Lower leg skin (tissue), 3 donors: ENCODE results near the gene TSSK6.

Source experiments
- POLR2A ChIP-seq, 2 donors: fragments of 450-650 bp; IDR thresholded peaks; one replicate each; pipeline ENCODE4 v1.6.1; 2016 to 2017; ENCODE audit warnings: antibody characterized with exemption in 2 of 2, mild to moderate bottlenecking in 1 of 2, moderate library complexity in 1 of 2
- TF ChIP-seq, protein P1 (sequence below), 3 donors: fragments of 450-650 bp; IDR thresholded peaks; one replicate each; pipeline ENCODE4 v1.5.1; 2016; ENCODE audit warnings: antibody characterized with exemption in 3 of 3, mild to moderate bottlenecking in 3 of 3, moderate library complexity in 2 of 3

DNA sequence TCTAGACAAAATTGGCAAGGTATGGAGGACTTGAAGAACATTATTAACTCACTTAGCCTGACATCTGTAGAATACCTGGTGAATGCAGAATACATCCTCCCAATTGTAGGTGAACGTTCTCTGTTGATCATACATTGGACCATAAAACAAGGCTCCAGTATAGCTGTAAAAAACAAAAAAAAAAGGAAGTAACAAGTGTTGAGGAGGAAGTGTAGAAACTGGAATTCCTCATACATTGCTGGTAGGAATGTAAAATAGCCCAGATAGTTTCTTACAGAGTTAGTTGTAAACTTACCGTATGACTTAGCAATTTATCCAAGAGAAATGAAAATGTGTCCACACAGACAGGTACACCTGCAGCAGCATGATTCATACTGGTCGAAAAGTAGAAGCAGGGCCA lies 44.8 kb downstream of the TSSK6 start:
- TF ChIP-seq, protein P1, sequence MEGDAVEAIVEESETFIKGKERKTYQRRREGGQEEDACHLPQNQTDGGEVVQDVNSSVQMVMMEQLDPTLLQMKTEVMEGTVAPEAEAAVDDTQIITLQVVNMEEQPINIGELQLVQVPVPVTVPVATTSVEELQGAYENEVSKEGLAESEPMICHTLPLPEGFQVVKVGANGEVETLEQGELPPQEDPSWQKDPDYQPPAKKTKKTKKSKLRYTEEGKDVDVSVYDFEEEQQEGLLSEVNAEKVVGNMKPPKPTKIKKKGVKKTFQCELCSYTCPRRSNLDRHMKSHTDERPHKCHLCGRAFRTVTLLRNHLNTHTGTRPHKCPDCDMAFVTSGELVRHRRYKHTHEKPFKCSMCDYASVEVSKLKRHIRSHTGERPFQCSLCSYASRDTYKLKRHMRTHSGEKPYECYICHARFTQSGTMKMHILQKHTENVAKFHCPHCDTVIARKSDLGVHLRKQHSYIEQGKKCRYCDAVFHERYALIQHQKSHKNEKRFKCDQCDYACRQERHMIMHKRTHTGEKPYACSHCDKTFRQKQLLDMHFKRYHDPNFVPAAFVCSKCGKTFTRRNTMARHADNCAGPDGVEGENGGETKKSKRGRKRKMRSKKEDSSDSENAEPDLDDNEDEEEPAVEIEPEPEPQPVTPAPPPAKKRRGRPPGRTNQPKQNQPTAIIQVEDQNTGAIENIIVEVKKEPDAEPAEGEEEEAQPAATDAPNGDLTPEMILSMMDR (IDR thresholded peaks at IDR 0.05) = no peak
- no peak for TF ChIP-seq POLR2A (IDR thresholded peaks at IDR 0.05)
